ENCODE measurements around the gene MFSD8.
"Not testable (repeated sequence)": the region's sequence is repeated elsewhere in the genome, so short reads cannot be mapped to it uniquely, and the experiment has no call there.

MFSD8 gene

GRCh38 chr4:127965803-127966175 lies 816 bp upstream of the MFSD8 start:
- H3K9ac ChIP-seq = no peak overlapping the region
- H2AFZ ChIP-seq = peak overlapping the region; percentile 96
- H3K4me3 ChIP-seq (ENCODE audit: low read depth, low read length) = peak overlapping the region; percentile 97
- H3K27ac ChIP-seq = peak overlapping the region; percentile 96
- no peak for TF ChIP-seq CTCF (IDR thresholded peaks at IDR 0.05)
- H3K4me2 ChIP-seq (ENCODE audit: low read length) = peak overlapping the region; percentile 81
- H3K27me3 ChIP-seq (ENCODE audit: control insufficient read depth, insufficient read depth, low read length) = no peaks in the 10 kb centered on the region
- no peaks in the 10 kb centered on the region for H3K9me3 ChIP-seq (ENCODE audit: control insufficient read depth, low read length)
- H3K36me3 ChIP-seq (ENCODE audit: control insufficient read depth, insufficient read depth, low read length) = no peaks in the 10 kb centered on the region
- H3K79me2 ChIP-seq = peaks cover 5% of the 10 kb centered on the region
- no peaks in the 10 kb centered on the region for H3K4me1 ChIP-seq

GRCh38 chr4:127964426-127965061 lies 429 bp downstream of the MFSD8 start:
- H3K4me1 ChIP-seq; H3K79me2 ChIP-seq; H3K9me3 ChIP-seq (ENCODE audit: control insufficient read depth, low read length); H3K36me3 ChIP-seq (ENCODE audit: control insufficient read depth, insufficient read depth, low read length); H3K27me3 ChIP-seq (ENCODE audit: control insufficient read depth, insufficient read depth, low read length): not testable (repeated sequence)
- Histone ChIP-seq H3K4me3 (ENCODE audit: low read depth, low read length) (peak overlapping the region; percentile 97), H3K27ac (peak overlapping the region; percentile 96), H2AFZ (peak overlapping the region; percentile 96), H3K4me2 (ENCODE audit: low read length) (peak overlapping the region; percentile 81), H3K9ac (peak overlapping the region; percentile 43)

- peak overlapping the region; percentile 27 for H3K4me3 ChIP-seq (ENCODE audit: low read depth, low read length)
- not testable (repeated sequence) for H3K27ac ChIP-seq
These were observed 1.2 kb downstream of the MFSD8 start for GRCh38 chr4:127963633-127964398.

GRCh38 chr4:127959794-127960193 lies 5.2 kb downstream of the MFSD8 start:
- no peaks in the 10 kb centered on the region for H3K4me1 ChIP-seq
- no peak overlapping the region for H3K9ac ChIP-seq
- no peaks in the 10 kb centered on the region for H3K9me3 ChIP-seq (ENCODE audit: control insufficient read depth, low read length)
- H3K79me2 ChIP-seq = no peaks in the 10 kb centered on the region
- no peak overlapping the region for H3K4me2 ChIP-seq (ENCODE audit: low read length)
- no peak overlapping the region for H3K4me3 ChIP-seq (ENCODE audit: low read depth, low read length)
- TF ChIP-seq CTCF (IDR thresholded peaks at IDR 0.05) = no peak
- H3K27me3 ChIP-seq (ENCODE audit: control insufficient read depth, insufficient read depth, low read length) = no peaks in the 10 kb centered on the region
- no peaks in the 10 kb centered on the region for H3K36me3 ChIP-seq (ENCODE audit: control insufficient read depth, insufficient read depth, low read length)
- no peak overlapping the region for H3K27ac ChIP-seq
- no peak overlapping the region for H2AFZ ChIP-seq

More at GRCh38 chr4:127963633-127964398, 1.2 kb downstream of the MFSD8 start:
- not testable (repeated sequence) for H3K9me3 ChIP-seq (ENCODE audit: control insufficient read depth, low read length); H3K36me3 ChIP-seq (ENCODE audit: control insufficient read depth, insufficient read depth, low read length); H2AFZ ChIP-seq; H3K4me1 ChIP-seq; H3K27me3 ChIP-seq (ENCODE audit: control insufficient read depth, insufficient read depth, low read length); H3K79me2 ChIP-seq
- Histone ChIP-seq H3K4me2 (ENCODE audit: low read length) (peak overlapping the region; percentile 26), H3K9ac (peak overlapping the region; percentile 43)

DNA sequence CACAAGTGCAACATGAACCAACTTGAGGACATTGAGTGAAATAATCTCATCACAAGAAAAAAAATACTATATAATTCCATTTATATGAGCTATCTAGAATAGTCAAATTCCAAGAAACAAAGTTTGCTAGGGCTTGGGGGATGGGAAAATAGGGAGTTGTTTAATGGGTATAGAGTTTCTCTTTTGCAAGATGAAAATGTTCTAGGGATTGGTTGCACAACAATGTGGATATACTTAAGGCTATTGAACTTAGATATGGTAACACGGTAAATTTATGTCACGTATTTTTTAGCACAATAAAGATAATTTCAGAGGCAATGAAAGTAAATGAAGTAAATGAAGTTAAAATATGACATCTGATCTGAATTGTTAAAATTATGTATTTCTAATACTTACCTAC lies 7.9 kb downstream of the MFSD8 start:
- Histone ChIP-seq H3K4me2 (ENCODE audit: low read length) (no peak overlapping the region), H3K4me1 (no peaks in the 10 kb centered on the region), H3K27me3 (ENCODE audit: control insufficient read depth, insufficient read depth, low read length) (no peaks in the 10 kb centered on the region), H2AFZ (no peak overlapping the region), H3K79me2 (no peaks in the 10 kb centered on the region), H3K27ac (no peak overlapping the region), H3K4me3 (ENCODE audit: low read depth, low read length) (no peak overlapping the region), H3K9me3 (ENCODE audit: control insufficient read depth, low read length) (no peaks in the 10 kb centered on the region), H3K9ac (no peak overlapping the region), H3K36me3 (ENCODE audit: control insufficient read depth, insufficient read depth, low read length) (no peaks in the 10 kb centered on the region)
- TF ChIP-seq CTCF (IDR thresholded peaks at IDR 0.05) = no peak
